Thoracic aorta (tissue), 2 donors: Measurements from ENCODE around the gene LAMB1. TPM values are rescaled to one million over a fixed set of nuclear protein-coding genes. Genes with fewer than 3 reads are reported as not detected.

Experiments
- ATAC-seq: fragments of 150-250 bp; one replicate; pipeline ENCODE4 v1.8.0; 2017; ENCODE audit warnings: low read depth; ENCODE audit not compliant: insufficient number of reproducible peaks, low FRiP score
- DNase-seq: peaks from one replicate; pipeline ENCODE4 v3.0.0-alpha.2; 2020; ENCODE audit warnings: low spot score
- H3K27ac ChIP-seq, 2 donors: fragments of 200-600 bp; sonication (generic); 1 replicate in 1 of 2; 2 replicates in 1 of 2; pipeline ENCODE4 v1.5.1; 2016; ENCODE audit warnings: mild to moderate bottlenecking in 2 of 2, moderate library complexity in 2 of 2
- H3K27me3 ChIP-seq: fragments of 200-600 bp; sonication (generic); replicated peaks from 2 replicates; pipeline ENCODE4 v1.6.0; 2016; ENCODE audit warnings: mild to moderate bottlenecking; ENCODE audit not compliant: insufficient read depth
- H3K36me3 ChIP-seq: fragments of 200-600 bp; sonication (generic); one replicate; pipeline ENCODE4 v1.5.1; 2016
- H3K4me1 ChIP-seq, 2 donors: fragments of 200-600 bp; sonication (generic); 1 replicate in 1 of 2; 2 replicates in 1 of 2; pipeline versions ENCODE4 v1.5.1 to v1.6.0; 2016; ENCODE audit warnings: low read depth in 2 of 2, mild to moderate bottlenecking in 1 of 2; ENCODE audit not compliant: control insufficient read depth in 1 of 2
- H3K4me3 ChIP-seq: fragments of 200-600 bp; sonication (generic); 2 replicates; pipeline ENCODE4 v1.5.1; 2016; ENCODE audit warnings: mild to moderate bottlenecking
- H3K9me3 ChIP-seq: fragments of 200-600 bp; sonication (generic); 2 replicates; pipeline ENCODE4 v1.5.1; 2016
- total RNA-seq, 2 donors: library from RNA; depleted of rRNA; stranded (reverse); fragments of >200 nt; gene quantifications; one replicate each; pipeline versions ENCODE4 v1.1.0 to v1.2.3, GENCODE V29; 2016
- TF ChIP-seq, protein P1 (sequence below): fragments of 200-600 bp; sonication (generic); IDR thresholded peaks from one replicate; pipeline ENCODE4 v1.5.1; 2019; ENCODE audit warnings: antibody characterized with exemption

Gene LAMB1
- total RNA-seq, 2 donors from 2014 or later: 144 to 296 TPM

DNA sequence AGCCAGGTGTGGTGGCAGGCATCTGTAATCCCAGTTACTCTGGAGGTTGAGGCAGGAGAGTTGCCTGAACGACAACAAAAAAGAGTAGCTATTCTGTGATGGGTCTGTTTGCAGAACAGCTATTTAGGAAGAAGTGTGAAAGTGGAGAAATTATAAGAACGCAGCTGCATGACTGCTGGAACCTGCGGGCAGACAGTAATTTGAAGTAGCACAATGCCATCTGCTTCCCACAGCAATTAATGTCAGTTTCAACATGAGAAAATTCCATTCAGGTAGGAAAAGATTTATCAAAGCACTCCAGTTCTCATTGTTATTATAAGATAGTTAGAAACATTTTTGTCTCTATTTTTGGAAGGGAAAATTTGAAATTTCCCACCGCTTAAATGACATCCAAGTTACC lies 21.5 kb downstream of the LAMB1 start:
- TF ChIP-seq, protein P1, sequence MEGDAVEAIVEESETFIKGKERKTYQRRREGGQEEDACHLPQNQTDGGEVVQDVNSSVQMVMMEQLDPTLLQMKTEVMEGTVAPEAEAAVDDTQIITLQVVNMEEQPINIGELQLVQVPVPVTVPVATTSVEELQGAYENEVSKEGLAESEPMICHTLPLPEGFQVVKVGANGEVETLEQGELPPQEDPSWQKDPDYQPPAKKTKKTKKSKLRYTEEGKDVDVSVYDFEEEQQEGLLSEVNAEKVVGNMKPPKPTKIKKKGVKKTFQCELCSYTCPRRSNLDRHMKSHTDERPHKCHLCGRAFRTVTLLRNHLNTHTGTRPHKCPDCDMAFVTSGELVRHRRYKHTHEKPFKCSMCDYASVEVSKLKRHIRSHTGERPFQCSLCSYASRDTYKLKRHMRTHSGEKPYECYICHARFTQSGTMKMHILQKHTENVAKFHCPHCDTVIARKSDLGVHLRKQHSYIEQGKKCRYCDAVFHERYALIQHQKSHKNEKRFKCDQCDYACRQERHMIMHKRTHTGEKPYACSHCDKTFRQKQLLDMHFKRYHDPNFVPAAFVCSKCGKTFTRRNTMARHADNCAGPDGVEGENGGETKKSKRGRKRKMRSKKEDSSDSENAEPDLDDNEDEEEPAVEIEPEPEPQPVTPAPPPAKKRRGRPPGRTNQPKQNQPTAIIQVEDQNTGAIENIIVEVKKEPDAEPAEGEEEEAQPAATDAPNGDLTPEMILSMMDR: no peak
- Histone ChIP-seq H3K36me3 (peaks cover 15% of the 10 kb centered on the region), H3K4me1 (peaks cover 0 to 18% of the 10 kb centered on the region in 2 donors), H3K4me3 (no peak overlapping the region), H3K27me3 (no peaks in the 10 kb centered on the region), H3K27ac (no peak overlapping the region), H3K9me3 (no peaks in the 10 kb centered on the region)
- ATAC-seq (no peak), DNase-seq (no peak)

DNA sequence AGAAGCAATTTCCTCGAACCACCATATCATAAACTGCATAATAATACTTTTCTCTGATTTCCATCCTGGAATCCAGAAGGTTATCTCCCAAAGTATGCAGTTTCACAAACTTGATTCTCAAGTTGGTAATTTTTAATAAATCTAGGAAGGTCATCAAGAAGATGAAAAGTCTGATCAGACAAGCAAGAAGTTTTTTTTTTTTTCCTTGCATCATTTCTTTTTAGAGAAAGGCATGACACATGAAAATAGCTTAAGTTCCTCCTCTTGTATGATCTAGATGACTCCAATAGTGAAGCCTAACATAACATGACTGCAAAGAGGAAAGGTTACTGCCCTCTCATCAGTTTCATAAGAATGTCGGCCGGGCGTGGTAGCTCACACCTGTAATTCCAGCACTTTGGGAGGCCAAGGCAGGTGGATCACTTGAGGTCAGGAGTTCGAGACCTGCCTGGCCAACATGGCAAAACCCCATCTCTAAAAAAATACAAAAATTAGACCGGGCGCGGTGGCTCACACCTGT lies 22.2 kb downstream of the LAMB1 start:
- H3K9me3 ChIP-seq: no peaks in the 10 kb centered on the region
- no peak overlapping the region for H3K4me3 ChIP-seq
- TF ChIP-seq, protein P1: no peak
- H3K27me3 ChIP-seq: no peaks in the 10 kb centered on the region
- ATAC-seq (no peak), DNase-seq (no peak)
- H3K27ac ChIP-seq: no peak overlapping the region
- H3K4me1 ChIP-seq: peaks cover 0 to 18% of the 10 kb centered on the region in 2 donors
- H3K36me3 ChIP-seq: peaks cover 22% of the 10 kb centered on the region

DNA sequence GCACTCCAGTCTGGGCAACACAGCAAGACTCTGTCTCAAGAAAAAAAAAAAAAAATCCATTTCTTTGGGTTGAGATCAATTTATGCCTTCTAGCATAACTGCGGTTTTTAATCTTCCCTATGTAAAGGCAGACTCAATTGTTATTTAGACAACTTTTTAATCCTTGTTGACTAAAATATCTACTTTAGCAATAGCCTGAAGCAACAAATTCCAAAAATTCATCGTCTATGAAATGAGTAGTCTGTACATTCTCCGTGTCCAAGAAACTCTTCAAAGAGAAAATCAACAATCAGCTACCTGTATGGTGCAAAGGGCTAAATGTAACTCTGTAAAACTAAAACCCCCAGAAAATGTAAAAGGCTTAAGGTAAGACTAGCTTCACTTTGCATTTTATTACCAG lies 22.8 kb downstream of the LAMB1 start:
- Histone ChIP-seq H3K4me3 (no peak overlapping the region), H3K27ac (no peak overlapping the region), H3K27me3 (no peaks in the 10 kb centered on the region), H3K9me3 (no peaks in the 10 kb centered on the region), H3K36me3 (peaks cover 27% of the 10 kb centered on the region), H3K4me1 (peaks cover 0 to 18% of the 10 kb centered on the region in 2 donors)
- ATAC-seq: no peak
- DNase-seq: no peak
- TF ChIP-seq, protein P1: no peak

GRCh38 chr7:107978815-107979408 lies 24.0 kb downstream of the LAMB1 start:
- Histone ChIP-seq H3K36me3 (peaks cover 33% of the 10 kb centered on the region), H3K9me3 (no peaks in the 10 kb centered on the region), H3K27ac (no peak overlapping the region), H3K27me3 (no peaks in the 10 kb centered on the region), H3K4me3 (no peak overlapping the region), H3K4me1 (peaks cover 0 to 18% of the 10 kb centered on the region in 2 donors)
- TF ChIP-seq, protein P1: no peak
- no peak for DNase-seq
- ATAC-seq: no peak

GRCh38 chr7:107977048-107977447 lies 25.9 kb downstream of the LAMB1 start:
- H3K4me1 ChIP-seq: peaks cover 8 to 13% of the 10 kb centered on the region in 2 donors
- no peak overlapping the region for H3K27ac ChIP-seq
- H3K36me3 ChIP-seq: peaks cover 33% of the 10 kb centered on the region
- TF ChIP-seq, protein P1: no peak
- no peaks in the 10 kb centered on the region for H3K9me3 ChIP-seq
- H3K27me3 ChIP-seq: no peaks in the 10 kb centered on the region
- H3K4me3 ChIP-seq: no peak overlapping the region
- no peak for DNase-seq
- no peak for ATAC-seq
